BLaER1 treated with 17β-estradiol and CSF1 and Interleukin-3, amounts not matched to agents 10 nM and 100 nM (cell line): ENCODE results near the gene MRPL48.
A peak's percentile ranks its signal among the peaks of the same experiment; 100 is the strongest.
"Not testable (repeated sequence)": the region's sequence is repeated elsewhere in the genome, so short reads cannot be mapped to it uniquely, and the experiment has no call there.

Experiments
- H3K27ac ChIP-seq, 11 experiments: shearing (Covaris generic); formaldehyde crosslinking; 2 replicates each; pipeline ENCODE4 v1.8.1; 2022
- H3K27me3 ChIP-seq, 11 experiments: shearing (Covaris generic); formaldehyde crosslinking; 2 replicates each; pipeline ENCODE4 v1.8.1; 2022
- H3K36me3 ChIP-seq, 11 experiments: shearing (Covaris generic); formaldehyde crosslinking; 2 replicates each; pipeline ENCODE4 v1.8.1; 2022
- H3K4me1 ChIP-seq, 10 experiments: shearing (Covaris generic); formaldehyde crosslinking; 2 replicates each; pipeline ENCODE4 v1.8.1; 2022
- H3K4me2 ChIP-seq, 11 experiments: shearing (Covaris generic); formaldehyde crosslinking; 2 replicates each; pipeline ENCODE4 v1.8.1; 2022
- H3K4me3 ChIP-seq, 10 experiments: shearing (Covaris generic); formaldehyde crosslinking; 2 replicates each; pipeline ENCODE4 v1.8.1; 2022
- H3K9ac ChIP-seq, 11 experiments: shearing (Covaris generic); formaldehyde crosslinking; 2 replicates each; pipeline ENCODE4 v1.8.1; 2022
- H3K9me3 ChIP-seq, 11 experiments: shearing (Covaris generic); formaldehyde crosslinking; replicated peaks in 1 of 11; 2 replicates each; pipeline ENCODE4 v1.8.1; 2022
- H4K20me1 ChIP-seq, 11 experiments: shearing (Covaris generic); formaldehyde crosslinking; 2 replicates each; pipeline ENCODE4 v1.8.1; 2022
- Cebpa-rat ChIP-seq, 11 experiments: shearing (Covaris generic); IDR thresholded peaks; 2 replicates each; pipeline ENCODE4 v1.8.1; 2022

Gene MRPL48

GRCh38 chr11:73876424-73877310 is 89.0 kb downstream of the MRPL48 start, which contains the start of the genes COA4 and PAAF1:
COA4 (minus strand) TSS chr11:73876846; CDS start chr11:73873378, 3,468 bp downstream.
PAAF1 (plus strand) TSS chr11:73876999; CDS start chr11:73877022, 23 bp downstream.
- Histone ChIP-seq H3K4me1 (peaks cover 21 to 29% (median 26%) of the 10 kb centered on the region in 10 experiments), H3K4me3 (peak within 1 kb of the TSS; percentile 69 to 81 (median 74)), H3K36me3 (peaks cover 27 to 44% (median 39%) of the 10 kb centered on the region in 11 experiments), H3K27me3 (no peaks in the 10 kb centered on the region), H3K4me2 (peak within 1 kb of the TSS; percentile 77 to 99 (median 92)), H3K27ac (peak within 1 kb of the TSS; percentile 72 to 94 (median 91)), H4K20me1 (peaks cover 0 to 29% (median 12%) of the 10 kb centered on the region in 11 experiments; a peak in 11 of 22 replicates), H3K9ac (peak within 1 kb of the TSS; percentile 81 to 92 (median 87)), H3K9me3 (no peaks in the 10 kb centered on the region)
- TF ChIP-seq Cebpa-rat (IDR thresholded peaks at IDR 0.05): no peak

- Histone ChIP-seq H3K36me3 (peaks cover 12 to 32% (median 28%) of the 10 kb centered on the region in 11 experiments), H3K4me3 (no peak overlapping the region), H4K20me1 (peaks cover 0 to 14% (median 0%) of the 10 kb centered on the region in 11 experiments; a peak in 7 of 22 replicates), H3K9me3 (no peaks in the 10 kb centered on the region), H3K27ac (no peak overlapping the region), H3K4me1 (peaks cover 21 to 29% (median 26%) of the 10 kb centered on the region in 10 experiments), H3K4me2 (no peak overlapping the region), H3K27me3 (no peaks in the 10 kb centered on the region), H3K9ac (no peak overlapping the region)
- no peak for TF ChIP-seq Cebpa-rat (IDR thresholded peaks at IDR 0.05)
These were observed 91.1 kb downstream of the MRPL48 start for GRCh38 chr11:73878771-73879170.

- Histone ChIP-seq H3K4me1 (peaks cover 11 to 18% (median 15%) of the 10 kb centered on the region in 10 experiments), H3K36me3 (peaks cover 9 to 27% (median 19%) of the 10 kb centered on the region in 11 experiments; a peak in 21 of 22 replicates)
- H3K27me3 ChIP-seq, H4K20me1 ChIP-seq, H3K4me3 ChIP-seq, H3K4me2 ChIP-seq, H3K9me3 ChIP-seq, H3K27ac ChIP-seq, H3K9ac ChIP-seq: not testable (repeated sequence)
These were observed 92.8 kb downstream of the MRPL48 start for GRCh38 chr11:73880449-73880848.

GRCh38 chr11:73883856-73884255 is 96.2 kb downstream of the MRPL48 start:
- peaks cover 0 to 8% (median 0%) of the 10 kb centered on the region in 10 experiments; a peak in 2 of 20 replicates for H3K4me1 ChIP-seq

GRCh38 chr11:73888244-73888643 is 100.6 kb downstream of the MRPL48 start:
- Histone ChIP-seq H4K20me1 (no peaks in the 10 kb centered on the region), H3K4me3 (no peak overlapping the region), H3K9ac (no peak overlapping the region), H3K27ac (no peak overlapping the region), H3K9me3 (no peaks in the 10 kb centered on the region), H3K4me2 (no peak overlapping the region), H3K36me3 (peaks cover 46 to 84% (median 66%) of the 10 kb centered on the region in 11 experiments), H3K27me3 (no peaks in the 10 kb centered on the region), H3K4me1 (peaks cover 0 to 8% (median 0%) of the 10 kb centered on the region in 10 experiments; a peak in 2 of 20 replicates)
- no peak for TF ChIP-seq Cebpa-rat (IDR thresholded peaks at IDR 0.05)

More at GRCh38 chr11:73883856-73884255, 96.2 kb downstream of the MRPL48 start:
- H3K27me3 ChIP-seq: no peaks in the 10 kb centered on the region
- H3K4me3 ChIP-seq: no peak overlapping the region
- no peak overlapping the region for H3K27ac ChIP-seq
- H3K4me2 ChIP-seq: no peak overlapping the region
- no peaks in the 10 kb centered on the region for H3K9me3 ChIP-seq
- H4K20me1 ChIP-seq: no peaks in the 10 kb centered on the region
- H3K9ac ChIP-seq: no peak overlapping the region
- H3K36me3 ChIP-seq: peaks cover 23 to 55% (median 38%) of the 10 kb centered on the region in 11 experiments; a peak in 20 of 22 replicates
- TF ChIP-seq Cebpa-rat (IDR thresholded peaks at IDR 0.05): no peak

GRCh38 chr11:73889019-73889418 is 101.3 kb downstream of the MRPL48 start:
- Histone ChIP-seq H3K4me1 (peaks cover 0 to 8% (median 0%) of the 10 kb centered on the region in 10 experiments; a peak in 2 of 20 replicates), H3K27ac (no peak overlapping the region), H3K36me3 (peaks cover 47 to 84% (median 66%) of the 10 kb centered on the region in 11 experiments), H3K9me3 (no peaks in the 10 kb centered on the region), H3K4me2 (no peak overlapping the region), H3K27me3 (no peaks in the 10 kb centered on the region), H3K9ac (no peak overlapping the region), H3K4me3 (no peak overlapping the region), H4K20me1 (no peaks in the 10 kb centered on the region)
- TF ChIP-seq Cebpa-rat (IDR thresholded peaks at IDR 0.05): no peak

- H3K36me3 ChIP-seq: peaks cover 44 to 83% (median 65%) of the 10 kb centered on the region in 11 experiments; a peak in 21 of 22 replicates
- H3K9ac ChIP-seq: no peak overlapping the region
- no peak overlapping the region for H3K4me2 ChIP-seq
These were observed 101.9 kb downstream of the MRPL48 start for GRCh38 chr11:73889536-73889935.

GRCh38 chr11:73893041-73893440 is 105.4 kb downstream of the MRPL48 start:
- H3K4me3 ChIP-seq: no peak overlapping the region
- no peaks in the 10 kb centered on the region for H3K27me3 ChIP-seq
- no peak overlapping the region for H3K9ac ChIP-seq
- TF ChIP-seq Cebpa-rat (IDR thresholded peaks at IDR 0.05): no peak
- peaks cover 37 to 78% (median 63%) of the 10 kb centered on the region in 11 experiments for H3K36me3 ChIP-seq
- no peak overlapping the region for H3K27ac ChIP-seq
- no peaks in the 10 kb centered on the region for H4K20me1 ChIP-seq
- H3K9me3 ChIP-seq: peaks cover 0 to 6% (median 0%) of the 10 kb centered on the region in 11 experiments; a peak in 2 of 22 replicates
- H3K4me1 ChIP-seq: no peaks in the 10 kb centered on the region
- no peak overlapping the region for H3K4me2 ChIP-seq

More at GRCh38 chr11:73889536-73889935, 101.9 kb downstream of the MRPL48 start:
- peaks cover 0 to 8% (median 0%) of the 10 kb centered on the region in 10 experiments; a peak in 2 of 20 replicates for H3K4me1 ChIP-seq
- H3K9me3 ChIP-seq: no peaks in the 10 kb centered on the region
- H3K27ac ChIP-seq: no peak overlapping the region
- H3K4me3 ChIP-seq: no peak overlapping the region
- no peak for TF ChIP-seq Cebpa-rat (IDR thresholded peaks at IDR 0.05)
- no peaks in the 10 kb centered on the region for H4K20me1 ChIP-seq
- no peaks in the 10 kb centered on the region for H3K27me3 ChIP-seq

GRCh38 chr11:73894725-73895335 is 107.2 kb downstream of the MRPL48 start:
- H3K9me3 ChIP-seq: peaks cover 0 to 6% (median 0%) of the 10 kb centered on the region in 11 experiments; a peak in 2 of 22 replicates
- no peak overlapping the region for H3K4me2 ChIP-seq
- no peak overlapping the region for H3K4me3 ChIP-seq
- no peaks in the 10 kb centered on the region for H3K27me3 ChIP-seq
- no peaks in the 10 kb centered on the region for H3K4me1 ChIP-seq
- peaks cover 37 to 76% (median 57%) of the 10 kb centered on the region in 11 experiments for H3K36me3 ChIP-seq
- H3K9ac ChIP-seq: no peak overlapping the region
- no peak for TF ChIP-seq Cebpa-rat (IDR thresholded peaks at IDR 0.05)
- H4K20me1 ChIP-seq: no peaks in the 10 kb centered on the region
- no peak overlapping the region for H3K27ac ChIP-seq
